SH-SY5Y (cell line): ENCODE data around the gene ZGRF1.

ENCODE experiments used
- GATA2 ChIP-seq: IDR thresholded peaks from 2 replicates; pipeline ENCODE4 v1.6.1; 2011; ENCODE audit warnings: mild to moderate bottlenecking, low read depth, low read length
- GATA3 ChIP-seq: IDR thresholded peaks from 2 replicates; pipeline ENCODE4 v1.6.1; 2011; ENCODE audit warnings: low read depth, mild to moderate bottlenecking, low read length, moderate library complexity

- no peak for TF ChIP-seq GATA3
- TF ChIP-seq GATA2, result no peak
Measured at GRCh38 chr4:112557676-112558411, 78.9 kb downstream of the ZGRF1 start.
